ENCODE results near the gene ZNF536. TPM values are rescaled to one million over a fixed set of nuclear protein-coding genes. Genes with fewer than 3 reads are reported as not detected.
"Not testable (repeated sequence)": the region's sequence is repeated elsewhere in the genome, so short reads cannot be mapped to it uniquely, and the experiment has no call there.

Gene ZNF536
- total RNA-seq, 1 donor, result not detected

- H3K4me1 ChIP-seq (ENCODE audit: insufficient read depth, low read length), result no peaks in the 10 kb centered on the region
- H3K27me3 ChIP-seq (ENCODE audit: insufficient read depth, low read length), result no peaks in the 10 kb centered on the region
- H3K9me3 ChIP-seq (ENCODE audit: low read depth, low read length), result no peaks in the 10 kb centered on the region
- no peak overlapping the region for H3K4me3 ChIP-seq (ENCODE audit: low read length)
Measured at GRCh38 chr19:30467239-30467638, 95.1 kb downstream of the ZNF536 start.

GRCh38 chr19:30469774-30470173 lies 97.6 kb downstream of the ZNF536 start:
- Histone ChIP-seq H3K4me1 (ENCODE audit: insufficient read depth, low read length) (no peaks in the 10 kb centered on the region), H3K4me3 (ENCODE audit: low read length) (no peak overlapping the region)

GRCh38 chr19:30471441-30471840 lies 99.3 kb downstream of the ZNF536 start:
- Histone ChIP-seq H3K9me3 (ENCODE audit: low read depth, low read length) (no peaks in the 10 kb centered on the region), H3K27me3 (ENCODE audit: insufficient read depth, low read length) (no peaks in the 10 kb centered on the region), H3K4me1 (ENCODE audit: insufficient read depth, low read length) (no peaks in the 10 kb centered on the region), H3K4me3 (ENCODE audit: low read length) (no peak overlapping the region)

More at GRCh38 chr19:30469774-30470173, 97.6 kb downstream of the ZNF536 start:
- H3K9me3 ChIP-seq (ENCODE audit: low read depth, low read length), result no peaks in the 10 kb centered on the region
- no peaks in the 10 kb centered on the region for H3K27me3 ChIP-seq (ENCODE audit: insufficient read depth, low read length)

GRCh38 chr19:30473334-30473867 lies 101.2 kb downstream of the ZNF536 start:
- Histone ChIP-seq H3K4me3 (ENCODE audit: low read length) (no peak overlapping the region), H3K4me1 (ENCODE audit: insufficient read depth, low read length) (no peaks in the 10 kb centered on the region), H3K9me3 (ENCODE audit: low read depth, low read length) (no peaks in the 10 kb centered on the region), H3K27me3 (ENCODE audit: insufficient read depth, low read length) (no peaks in the 10 kb centered on the region)

GRCh38 chr19:30476997-30477396 lies 104.8 kb downstream of the ZNF536 start:
- Histone ChIP-seq H3K4me3 (ENCODE audit: low read length) (no peak overlapping the region), H3K27me3 (ENCODE audit: insufficient read depth, low read length) (no peaks in the 10 kb centered on the region), H3K9me3 (ENCODE audit: low read depth, low read length) (no peaks in the 10 kb centered on the region), H3K4me1 (ENCODE audit: insufficient read depth, low read length) (no peaks in the 10 kb centered on the region)

GRCh38 chr19:30479231-30479630 lies 107.0 kb downstream of the ZNF536 start:
- Histone ChIP-seq H3K27me3 (ENCODE audit: insufficient read depth, low read length) (no peaks in the 10 kb centered on the region), H3K9me3 (ENCODE audit: low read depth, low read length) (no peaks in the 10 kb centered on the region), H3K4me1 (ENCODE audit: insufficient read depth, low read length) (no peaks in the 10 kb centered on the region), H3K4me3 (ENCODE audit: low read length) (no peak overlapping the region)

GRCh38 chr19:30480097-30480496 lies 107.9 kb downstream of the ZNF536 start:
- Histone ChIP-seq H3K4me1 (ENCODE audit: insufficient read depth, low read length) (no peaks in the 10 kb centered on the region), H3K4me3 (ENCODE audit: low read length) (no peak overlapping the region), H3K9me3 (ENCODE audit: low read depth, low read length) (no peaks in the 10 kb centered on the region), H3K27me3 (ENCODE audit: insufficient read depth, low read length) (no peaks in the 10 kb centered on the region)

- Histone ChIP-seq H3K4me3 (ENCODE audit: low read length) (no peak overlapping the region), H3K27me3 (ENCODE audit: insufficient read depth, low read length) (no peaks in the 10 kb centered on the region), H3K4me1 (ENCODE audit: insufficient read depth, low read length) (no peaks in the 10 kb centered on the region), H3K9me3 (ENCODE audit: low read depth, low read length) (no peaks in the 10 kb centered on the region)
Measured at GRCh38 chr19:30481063-30481462, 108.9 kb downstream of the ZNF536 start.

GRCh38 chr19:30481823-30482222 lies 109.6 kb downstream of the ZNF536 start:
- H3K4me1 ChIP-seq (ENCODE audit: insufficient read depth, low read length), result no peaks in the 10 kb centered on the region
- no peak overlapping the region for H3K4me3 ChIP-seq (ENCODE audit: low read length)
- H3K27me3 ChIP-seq (ENCODE audit: insufficient read depth, low read length), result no peaks in the 10 kb centered on the region
- H3K9me3 ChIP-seq (ENCODE audit: low read depth, low read length), result no peaks in the 10 kb centered on the region

- H3K27me3 ChIP-seq (ENCODE audit: insufficient read depth, low read length), result no peaks in the 10 kb centered on the region
- no peaks in the 10 kb centered on the region for H3K9me3 ChIP-seq (ENCODE audit: low read depth, low read length)
- H3K4me1 ChIP-seq (ENCODE audit: insufficient read depth, low read length), result no peaks in the 10 kb centered on the region
- no peak overlapping the region for H3K4me3 ChIP-seq (ENCODE audit: low read length)
Measured at GRCh38 chr19:30482956-30483355, 110.8 kb downstream of the ZNF536 start.

- H3K27me3 ChIP-seq (ENCODE audit: insufficient read depth, low read length); H3K4me1 ChIP-seq (ENCODE audit: insufficient read depth, low read length): not testable (repeated sequence)
Measured at GRCh38 chr19:30486250-30486649, 114.1 kb downstream of the ZNF536 start.

GRCh38 chr19:30487178-30487577 lies 115.0 kb downstream of the ZNF536 start:
- H3K4me3 ChIP-seq (ENCODE audit: low read length), result no peak overlapping the region
- H3K27me3 ChIP-seq (ENCODE audit: insufficient read depth, low read length), result no peaks in the 10 kb centered on the region
- H3K4me1 ChIP-seq (ENCODE audit: insufficient read depth, low read length), result no peaks in the 10 kb centered on the region
- H3K9me3 ChIP-seq (ENCODE audit: low read depth, low read length), result no peaks in the 10 kb centered on the region

More at GRCh38 chr19:30486250-30486649, 114.1 kb downstream of the ZNF536 start:
- H3K4me3 ChIP-seq (ENCODE audit: low read length); H3K9me3 ChIP-seq (ENCODE audit: low read depth, low read length): not testable (repeated sequence)

GRCh38 chr19:30488191-30488590 lies 116.0 kb downstream of the ZNF536 start:
- Histone ChIP-seq H3K4me3 (ENCODE audit: low read length) (no peak overlapping the region), H3K9me3 (ENCODE audit: low read depth, low read length) (no peaks in the 10 kb centered on the region), H3K4me1 (ENCODE audit: insufficient read depth, low read length) (no peaks in the 10 kb centered on the region), H3K27me3 (ENCODE audit: insufficient read depth, low read length) (no peaks in the 10 kb centered on the region)

- H3K9me3 ChIP-seq (ENCODE audit: low read depth, low read length), result no peaks in the 10 kb centered on the region
- H3K4me1 ChIP-seq (ENCODE audit: insufficient read depth, low read length), result no peaks in the 10 kb centered on the region
- no peak overlapping the region for H3K4me3 ChIP-seq (ENCODE audit: low read length)
- H3K27me3 ChIP-seq (ENCODE audit: insufficient read depth, low read length), result no peaks in the 10 kb centered on the region
Measured at GRCh38 chr19:30490760-30491159, 118.6 kb downstream of the ZNF536 start.

- Histone ChIP-seq H3K27me3 (ENCODE audit: insufficient read depth, low read length) (no peaks in the 10 kb centered on the region), H3K9me3 (ENCODE audit: low read depth, low read length) (no peaks in the 10 kb centered on the region), H3K4me1 (ENCODE audit: insufficient read depth, low read length) (no peaks in the 10 kb centered on the region), H3K4me3 (ENCODE audit: low read length) (no peak overlapping the region)
Measured at GRCh38 chr19:30492586-30493270, 120.5 kb downstream of the ZNF536 start.

- no peaks in the 10 kb centered on the region for H3K27me3 ChIP-seq (ENCODE audit: insufficient read depth, low read length)
- no peaks in the 10 kb centered on the region for H3K4me1 ChIP-seq (ENCODE audit: insufficient read depth, low read length)
- H3K9me3 ChIP-seq (ENCODE audit: low read depth, low read length), result no peaks in the 10 kb centered on the region
- no peak overlapping the region for H3K4me3 ChIP-seq (ENCODE audit: low read length)
Measured at GRCh38 chr19:30497034-30497433, 124.8 kb downstream of the ZNF536 start.

Measured in mononuclear cell (primary cell).